ENCODE measurements around the gene DDX41. TPM values are rescaled to one million over a fixed set of nuclear protein-coding genes. Genes with fewer than 3 reads are reported as not detected.
A peak's percentile ranks its signal among the peaks of the same experiment; 100 is the strongest.

The DDX41 gene
- total and polyA plus RNA-seq, 8 donors = 24.3 to 88.1 (median 42.7) TPM

DNA sequence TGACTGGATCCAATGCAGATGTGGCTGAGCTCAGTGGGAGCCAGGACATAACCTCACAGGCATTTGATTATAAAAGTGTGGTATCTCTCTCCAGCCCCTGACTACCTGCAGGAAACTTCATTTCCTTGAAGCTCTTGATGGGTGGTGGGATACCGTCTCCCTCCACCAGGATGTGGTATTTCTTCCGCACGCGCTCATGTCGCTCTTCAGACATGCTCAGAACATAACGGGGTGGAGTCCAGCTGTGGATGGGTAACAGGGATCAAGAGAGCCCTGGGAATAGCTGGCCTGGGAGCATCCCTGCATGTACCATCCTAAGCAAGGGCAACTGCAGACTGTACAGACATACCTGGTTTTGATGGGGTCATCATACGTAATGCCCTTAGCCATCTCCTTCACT lies 1.2 kb downstream of the DDX41 start:
- peaks cover 0 to 25% (median 16%) of the 10 kb centered on the region in 3 donors for H3K36me3 ChIP-seq
- TF ChIP-seq, protein P1, sequence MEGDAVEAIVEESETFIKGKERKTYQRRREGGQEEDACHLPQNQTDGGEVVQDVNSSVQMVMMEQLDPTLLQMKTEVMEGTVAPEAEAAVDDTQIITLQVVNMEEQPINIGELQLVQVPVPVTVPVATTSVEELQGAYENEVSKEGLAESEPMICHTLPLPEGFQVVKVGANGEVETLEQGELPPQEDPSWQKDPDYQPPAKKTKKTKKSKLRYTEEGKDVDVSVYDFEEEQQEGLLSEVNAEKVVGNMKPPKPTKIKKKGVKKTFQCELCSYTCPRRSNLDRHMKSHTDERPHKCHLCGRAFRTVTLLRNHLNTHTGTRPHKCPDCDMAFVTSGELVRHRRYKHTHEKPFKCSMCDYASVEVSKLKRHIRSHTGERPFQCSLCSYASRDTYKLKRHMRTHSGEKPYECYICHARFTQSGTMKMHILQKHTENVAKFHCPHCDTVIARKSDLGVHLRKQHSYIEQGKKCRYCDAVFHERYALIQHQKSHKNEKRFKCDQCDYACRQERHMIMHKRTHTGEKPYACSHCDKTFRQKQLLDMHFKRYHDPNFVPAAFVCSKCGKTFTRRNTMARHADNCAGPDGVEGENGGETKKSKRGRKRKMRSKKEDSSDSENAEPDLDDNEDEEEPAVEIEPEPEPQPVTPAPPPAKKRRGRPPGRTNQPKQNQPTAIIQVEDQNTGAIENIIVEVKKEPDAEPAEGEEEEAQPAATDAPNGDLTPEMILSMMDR (IDR thresholded peaks at IDR 0.05) = no peak
- peak overlapping the region in 1 of 4 donors; percentile 77 for H3K4me3 ChIP-seq
- no peaks in the 10 kb centered on the region for H3K9me3 ChIP-seq
- no peaks in the 10 kb centered on the region for H3K27me3 ChIP-seq
- ATAC-seq (no peak), DNase-seq (no peak), FAIRE-seq (no peak)
- peaks cover 0 to 11% (median 4%) of the 10 kb centered on the region in 3 donors for H3K4me1 ChIP-seq
- 84 to 89% methylated on average over 7 of the region's 7 CpGs for WGBS, 2 donors
- H3K27ac ChIP-seq = no peak overlapping the region
- intact Hi-C loops (cut with DNase I) = no loop called here

DNA sequence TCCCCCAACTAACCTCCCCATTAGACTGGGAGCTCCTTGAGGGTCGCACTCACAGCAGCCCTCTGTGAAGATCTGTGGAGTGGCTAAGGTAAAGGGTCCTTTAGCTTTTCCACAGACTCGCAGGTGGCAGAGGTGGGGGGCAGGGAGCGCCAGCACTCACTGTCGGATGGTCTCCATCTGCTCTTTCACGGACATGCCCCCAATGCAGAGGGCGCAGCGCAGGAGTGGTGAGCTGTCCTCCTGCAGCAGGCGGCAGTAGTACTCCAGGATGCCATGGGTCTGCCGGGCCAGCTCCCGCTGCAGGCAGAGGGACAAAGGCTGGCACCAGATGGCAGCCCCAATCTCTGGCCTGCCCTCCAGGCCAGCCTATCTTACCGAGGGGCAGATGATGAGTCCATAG lies 2.2 kb downstream of the DDX41 start:
- TF ChIP-seq, protein P1 (IDR thresholded peaks at IDR 0.05) = no peak
- ATAC-seq = no peak
- Histone ChIP-seq H3K36me3 (peaks cover 0 to 20% (median 16%) of the 10 kb centered on the region in 3 donors), H3K4me3 (no peak overlapping the region), H3K9me3 (no peaks in the 10 kb centered on the region), H3K27me3 (no peaks in the 10 kb centered on the region), H3K4me1 (peaks cover 0 to 11% (median 4%) of the 10 kb centered on the region in 3 donors), H3K27ac (no peak overlapping the region)
- intact Hi-C loops (cut with DNase I) = loop anchor here in 1 of 3 donors (5.0 kb wide), 1 partner anchor 117 kb away; no protein-coding TSS in a partner anchor
- peak in 1 of 6 donors; percentile 53 for DNase-seq
- FAIRE-seq = no peak
- WGBS, 2 donors = 88 to 90% methylated on average over 11 of the region's 11 CpGs

DNA sequence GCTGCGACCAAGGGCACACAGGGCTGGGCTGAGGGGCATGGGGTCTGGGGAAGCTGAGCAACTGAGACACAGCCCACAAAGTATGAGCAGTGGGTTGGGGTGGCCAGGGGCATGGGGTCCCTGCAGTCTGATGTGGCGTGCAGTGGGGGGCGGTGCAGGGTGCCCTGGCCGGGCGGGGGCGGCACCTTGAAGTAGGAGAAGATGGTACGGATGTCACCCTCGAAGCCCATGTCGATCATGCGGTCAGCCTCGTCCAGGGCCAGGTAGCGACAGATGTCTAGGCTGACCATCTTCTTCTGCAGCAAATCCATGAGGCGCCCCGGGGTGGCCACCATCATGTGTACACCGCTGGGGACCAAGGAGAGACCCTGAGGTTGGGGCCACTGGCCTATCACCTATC lies 3.3 kb downstream of the DDX41 start:
- TF ChIP-seq, protein P1 (IDR thresholded peaks at IDR 0.05) = no peak
- Histone ChIP-seq H3K4me3 (no peak overlapping the region), H3K27me3 (no peaks in the 10 kb centered on the region), H3K27ac (no peak overlapping the region), H3K4me1 (peaks cover 0 to 11% (median 4%) of the 10 kb centered on the region in 3 donors), H3K36me3 (peaks cover 0 to 20% (median 16%) of the 10 kb centered on the region in 3 donors), H3K9me3 (no peaks in the 10 kb centered on the region)
- no peak for FAIRE-seq
- ATAC-seq = no peak
- DNase-seq = peak in 1 of 6 donors; percentile 58
- 95 to 97% methylated on average over 15 of the region's 15 CpGs for WGBS, 2 donors
- intact Hi-C loops (cut with DNase I) = loop anchor here in 1 of 3 donors (5.0 kb wide), 1 partner anchor 116 kb away; no protein-coding TSS in a partner anchor

DNA sequence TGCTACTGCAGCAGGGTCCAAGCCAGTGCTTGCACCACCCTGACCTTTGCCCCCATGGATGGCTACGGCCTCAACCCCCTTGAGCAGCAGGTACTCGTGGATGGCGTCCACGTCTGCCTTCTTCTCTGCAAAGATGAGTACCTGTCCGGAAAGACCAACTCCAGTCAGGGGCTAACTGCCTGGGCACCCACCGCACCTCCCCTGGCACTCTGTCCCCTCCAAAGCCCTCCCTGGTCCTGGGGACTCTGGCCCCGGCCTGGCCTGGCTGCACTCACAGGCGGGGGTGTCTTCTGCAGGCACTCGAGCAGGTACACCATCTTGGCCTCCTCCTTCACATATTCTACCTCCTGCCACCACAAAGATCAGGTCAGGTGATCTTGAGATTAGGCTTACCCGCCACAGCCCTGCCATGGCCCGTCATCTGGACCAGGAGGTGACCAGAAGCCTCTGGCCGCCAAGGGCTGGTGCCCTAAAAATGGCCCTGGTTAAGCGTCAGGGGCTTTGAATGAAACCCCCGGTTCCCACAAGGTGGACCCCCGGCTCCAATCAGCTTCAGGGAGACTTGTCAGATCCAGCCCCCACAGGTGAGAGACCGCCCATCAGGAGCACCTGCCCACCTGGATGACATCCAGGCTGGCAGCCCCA lies 3.9 kb downstream of the DDX41 start:
- TF ChIP-seq, protein P1 (IDR thresholded peaks at IDR 0.05) = no peak
- intact Hi-C loops (cut with DNase I) = loop anchor here in 1 of 3 donors (5.0 kb wide), 1 partner anchor 116 kb away; no protein-coding TSS in a partner anchor
- Histone ChIP-seq H3K4me1 (peaks cover 0 to 11% (median 4%) of the 10 kb centered on the region in 3 donors), H3K27me3 (no peaks in the 10 kb centered on the region), H3K4me3 (no peak overlapping the region), H3K9me3 (no peaks in the 10 kb centered on the region), H3K36me3 (peaks cover 0 to 20% (median 16%) of the 10 kb centered on the region in 3 donors), H3K27ac (no peak overlapping the region)
- peak in 1 of 6 donors; percentile 58 for DNase-seq
- no peak for ATAC-seq
- FAIRE-seq = no peak
- WGBS, 2 donors = 88 to 89% methylated on average over 16 of the region's 16 CpGs

All from pancreas (tissue), 10 donors.